Erythroblast (primary cell): ENCODE data around the gene ALDH1A2.

Experiments
- DNase-seq, 2 experiments: peaks; one replicate each; lab custom pipeline; 2025; lab: John Stamatoyannopoulos, UW
- GATA1 ChIP-seq: IDR thresholded peaks from 2 replicates; pipeline ENCODE4 v1.6.1; 2011; ENCODE audit warnings: low read depth, mild to moderate bottlenecking, control low read depth, low read length, moderate library complexity
- POLR2A ChIP-seq: IDR thresholded peaks from 2 replicates; pipeline ENCODE4 v1.6.1; 2011; ENCODE audit warnings: mild to moderate bottlenecking, low read length

The ALDH1A2 gene

DNA sequence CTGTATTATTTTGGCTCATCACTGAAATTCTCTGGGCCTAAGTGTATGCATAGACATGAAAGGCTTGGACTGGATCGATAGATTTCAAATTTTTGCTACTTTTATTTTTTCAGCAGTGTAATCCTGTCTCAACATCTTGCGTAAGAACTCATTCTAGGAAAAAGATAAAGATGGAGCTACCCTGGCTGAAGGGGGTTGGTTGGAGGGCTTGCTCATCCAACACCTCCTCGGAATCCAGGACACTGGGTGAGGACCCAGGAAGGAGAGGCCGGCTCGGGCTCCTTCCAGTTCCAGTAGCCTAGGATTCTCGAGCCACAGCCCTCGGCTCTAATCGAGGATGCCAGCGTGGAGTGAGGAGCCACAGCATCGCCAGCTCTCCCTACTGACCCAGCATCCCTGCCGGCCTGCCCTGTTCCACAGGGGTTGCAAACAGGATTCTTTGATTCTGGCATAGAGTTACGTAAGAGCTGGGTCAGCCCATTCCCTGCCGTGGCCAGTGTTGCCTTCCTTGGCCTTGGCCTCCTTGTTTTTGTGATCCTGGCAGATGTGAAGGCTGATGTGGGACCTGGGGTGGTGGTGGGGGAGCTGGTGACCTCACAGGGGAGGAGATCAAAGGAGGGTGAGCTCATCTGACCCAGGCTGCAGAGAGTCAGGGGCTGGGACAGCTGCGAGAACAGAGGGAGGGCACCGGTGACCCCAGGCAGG, 149.5 kb downstream of the ALDH1A2 start:
- TF ChIP-seq POLR2A (no peak), GATA1 (no peak)
- DNase-seq = no peak

DNA sequence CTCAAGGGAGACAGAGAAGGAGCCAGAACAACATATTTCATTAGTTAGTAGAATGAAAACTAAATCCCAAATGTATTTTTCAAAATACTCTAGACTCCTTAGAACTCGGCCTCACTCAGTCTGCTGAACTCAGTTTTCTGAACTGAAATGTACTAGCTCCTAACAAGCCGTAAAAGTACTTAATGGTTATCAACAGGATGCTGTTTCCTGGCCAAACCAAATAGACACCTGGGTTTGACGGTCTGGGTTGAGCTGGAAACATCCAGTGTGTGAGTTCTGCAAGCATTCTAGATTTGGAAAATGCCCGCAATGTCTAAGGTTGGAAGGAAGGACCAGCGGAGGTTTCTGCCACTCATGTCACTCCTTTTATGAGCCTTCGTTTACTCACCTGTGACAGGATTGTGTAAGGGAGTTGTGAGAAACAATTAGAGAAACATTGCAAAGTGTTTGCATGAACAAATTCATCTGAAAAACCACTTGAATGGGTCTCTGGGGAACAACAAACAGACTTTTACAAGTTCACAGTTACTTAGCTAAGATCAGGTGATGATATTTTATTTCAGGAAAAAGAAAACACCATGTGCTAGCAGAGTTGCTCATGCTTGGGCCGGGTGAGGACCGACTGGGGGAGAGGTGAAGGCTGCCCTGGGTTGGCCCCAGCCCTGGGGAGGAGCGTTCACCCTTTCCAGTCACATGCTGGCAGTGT, 151.0 kb downstream of the ALDH1A2 start:
- TF ChIP-seq GATA1 (no peak), POLR2A (no peak)
- no peak for DNase-seq

DNA sequence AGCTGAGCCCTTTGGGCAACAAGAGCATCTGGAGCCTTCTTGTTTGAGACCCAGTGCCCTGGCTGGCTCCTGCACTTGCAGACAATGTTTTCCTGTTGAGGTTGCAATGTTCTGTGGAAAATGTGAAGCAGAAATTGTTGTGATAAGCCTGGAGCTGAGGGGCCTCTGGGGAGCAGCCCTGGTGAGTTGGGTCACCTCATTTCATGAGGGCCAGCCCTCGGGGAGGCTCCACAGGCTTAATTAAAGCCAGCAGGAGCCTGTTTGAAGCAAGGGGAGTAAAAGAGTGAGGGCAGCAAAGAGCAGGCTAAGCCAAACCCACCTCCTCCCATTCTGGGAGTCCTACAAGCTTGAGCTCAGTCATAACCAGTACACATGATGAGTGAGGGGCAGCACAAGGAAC, 154.3 kb downstream of the ALDH1A2 start:
- DNase-seq = no peak
- TF ChIP-seq GATA1 (no peak), POLR2A (no peak)

DNA sequence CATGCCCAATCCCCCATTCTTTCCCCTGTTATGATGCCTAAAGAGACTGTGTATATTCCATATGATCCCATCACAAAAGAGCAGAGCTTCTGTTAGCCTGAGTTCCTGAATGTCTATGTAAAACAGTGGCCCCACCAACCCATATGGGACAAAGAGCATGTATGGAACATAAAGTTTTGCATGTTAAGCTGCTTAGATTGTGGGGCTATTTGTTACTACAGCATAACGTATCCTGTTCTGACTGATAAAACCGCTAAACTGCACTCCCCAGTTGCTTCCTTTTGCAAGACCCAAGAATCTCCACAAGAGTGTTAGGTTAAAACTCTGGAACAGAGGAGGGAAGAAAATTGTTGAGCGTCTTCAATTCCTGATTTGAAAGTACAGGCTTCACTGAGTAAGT, 154.8 kb downstream of the ALDH1A2 start:
- no peak for DNase-seq
- TF ChIP-seq GATA1 = no peak
- no peak for TF ChIP-seq POLR2A

DNA sequence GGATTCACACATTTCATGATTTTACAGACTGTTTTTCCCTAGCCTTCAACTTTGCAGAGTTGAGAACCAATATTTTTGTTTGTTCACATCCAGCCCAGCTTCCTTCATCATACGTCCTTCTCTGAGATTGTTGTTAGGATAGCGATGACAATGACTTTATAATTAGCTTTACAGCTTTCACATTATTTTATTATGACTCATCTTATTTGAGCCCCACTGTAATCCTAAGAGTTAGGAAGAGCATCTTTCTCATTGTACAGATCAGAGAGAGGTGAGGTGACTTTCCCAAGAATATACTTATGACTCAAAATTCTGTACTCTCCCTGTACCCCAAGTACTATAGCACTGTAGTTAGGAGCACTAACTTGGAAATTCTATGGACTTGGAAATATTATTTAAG, 156.1 kb downstream of the ALDH1A2 start:
- DNase-seq = no peak

DNA sequence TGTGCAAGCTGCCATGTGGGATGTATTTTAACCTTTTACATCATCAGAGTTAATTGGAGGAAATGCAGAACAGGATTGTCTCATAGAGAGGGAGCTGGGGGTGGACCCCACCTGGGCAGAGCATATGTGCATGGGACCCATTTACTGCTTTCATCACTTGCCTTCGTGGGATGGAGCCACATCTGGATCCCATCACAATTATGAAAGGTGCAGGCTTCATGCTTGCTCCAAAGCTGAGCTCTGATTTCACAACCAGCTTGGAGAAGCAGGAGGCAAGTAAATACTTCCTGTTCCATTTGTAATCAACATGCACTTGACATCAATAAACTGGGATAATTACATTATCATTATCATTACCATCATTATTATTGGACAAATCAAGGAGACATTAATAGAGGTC, 161.9 kb downstream of the ALDH1A2 start:
- TF ChIP-seq POLR2A (no peak), GATA1 (no peak)
- DNase-seq = no peak

More for the DNA sequence above, 156.1 kb downstream of the ALDH1A2 start:
- no peak for TF ChIP-seq GATA1
- no peak for TF ChIP-seq POLR2A
